HCT116 (cell line): ENCODE results near the gene BDNF. TPM values are rescaled to one million over a fixed set of nuclear protein-coding genes. Genes with fewer than 3 reads are reported as not detected.

Experiments
- ATAC-seq: fragments of 200-7000 bp; cut with Tn5 transposase; 2 replicates; pipeline ENCODE4 v1.9.1; 2020; ENCODE audit warnings: mild to moderate bottlenecking, moderate library complexity
- BruUV-seq: library from RNA; stranded (reverse); fragments of 400-500 nt; replicated peaks from 2 replicates; lab custom pipeline; 2021; lab: Mats Ljungman, UMichigan
- CTCF ChIA-PET: fragments of 300-600 bp; sonication (Branson Sonifier 250); formaldehyde crosslinking; loops from one replicate; lab custom pipeline; 2021; ENCODE audit warnings: antibody characterized with exemption; lab: Charles Lee
- POLR2A ChIA-PET: fragments of 300-600, 350-600 bp; sonication (Branson Sonifier 250); formaldehyde crosslinking; loops from one replicate; lab custom pipeline; 2021; ENCODE audit warnings: antibody characterized with exemption; lab: Charles Lee
- RAD21 ChIA-PET, 2 experiments: fragments of 300-600 bp; sonication (Branson Sonifier 250); formaldehyde crosslinking; loops; one replicate each; lab custom pipeline; 2023; ENCODE audit warnings: low total read pairs in 2 of 2; ENCODE audit not compliant: uncharacterized antibody in 2 of 2, unreplicated experiment in 2 of 2, low non-redundant PET in 1 of 2; lab: Charles Lee
- DNase-seq: peaks from one replicate; pipeline ENCODE4 v3.0.0-alpha.2; 2010; ENCODE audit warnings: low read depth, low spot score
- H2AFZ ChIP-seq: fragments of 200-600 bp; shearing (Covaris generic), sonication (generic); 2 replicates; pipeline ENCODE4 v1.6.1; 2017; ENCODE audit warnings: low read depth, mixed run types, mixed read lengths, antibody characterized with exemption, low read length; ENCODE audit not compliant: poor library complexity, severe bottlenecking
- H3K27ac ChIP-seq: 2 replicates; pipeline ENCODE4 v1.5.1; 2012; ENCODE audit warnings: low read depth, low read length
- H3K27me3 ChIP-seq: fragments of 200-600 bp; sonication (generic); 2 replicates; pipeline ENCODE4 v1.6.1; 2016; ENCODE audit warnings: mixed run types, low read length, mixed read lengths; ENCODE audit not compliant: insufficient read depth
- H3K36me3 ChIP-seq, 2 experiments: fragments of 200-500 bp in 1 of 2; fragments of 200-600 bp in 1 of 2; sonication (Bioruptor generic) in 1 of 2; sonication (generic) in 1 of 2; 2 replicates each; pipeline versions ENCODE4 v1.5.1 to v1.6.1; 2014 to 2016; ENCODE audit warnings: low read length in 2 of 2, inconsistent platforms in 1 of 2, mixed read lengths in 1 of 2, mixed run types in 1 of 2; ENCODE audit not compliant: insufficient read depth in 2 of 2, control insufficient read depth in 1 of 2
- H3K4me1 ChIP-seq, 2 experiments: fragments of 200-600 bp in 1 of 2; sonication (generic) in 1 of 2; 2 replicates each; pipeline versions ENCODE4 v1.5.1 to v1.6.1; 2012 to 2017; ENCODE audit warnings: low read length in 2 of 2, inconsistent platforms in 1 of 2, mild to moderate bottlenecking in 1 of 2, mixed read lengths in 1 of 2, mixed run types in 1 of 2, moderate library complexity in 1 of 2; ENCODE audit not compliant: insufficient read depth in 2 of 2, control insufficient read depth in 1 of 2
- H3K4me2 ChIP-seq: fragments of 200-600 bp; sonication (generic); 2 replicates; pipeline ENCODE4 v1.6.1; 2017; ENCODE audit warnings: mixed run types, low read length, mixed read lengths
- H3K4me3 ChIP-seq, 2 experiments: fragments of 200-600 bp in 1 of 2; sonication (generic) in 1 of 2; replicated peaks in 1 of 2; 2 replicates each; pipeline ENCODE4 v1.5.1; 2011 to 2016; ENCODE audit warnings: low read length in 2 of 2, control low read depth in 1 of 2, low read depth in 1 of 2, mild to moderate bottlenecking in 1 of 2, mixed read lengths in 1 of 2, mixed run types in 1 of 2
- H3K79me2 ChIP-seq: fragments of 200-600 bp; sonication (generic); 2 replicates; pipeline ENCODE4 v1.6.1; 2017; ENCODE audit warnings: mild to moderate bottlenecking, mixed run types, low read length, moderate library complexity, mixed read lengths; ENCODE audit not compliant: insufficient read depth
- H3K9ac ChIP-seq: fragments of 200-600 bp; sonication (generic); 2 replicates; pipeline ENCODE4 v1.6.1; 2016; ENCODE audit warnings: low read length, mixed read lengths
- H3K9me2 ChIP-seq: fragments of 200-600 bp; sonication (generic), shearing (Covaris generic); 2 replicates; pipeline ENCODE4 v1.6.1; 2017; ENCODE audit warnings: mixed run types, mild to moderate bottlenecking, moderate library complexity; ENCODE audit not compliant: insufficient read depth
- H3K9me3 ChIP-seq, 2 experiments: fragments of 200-500 bp in 1 of 2; fragments of 200-600 bp in 1 of 2; sonication (Bioruptor generic) in 1 of 2; sonication (generic) in 1 of 2; 2 replicates each; pipeline ENCODE4 v1.6.1; 2014 to 2017; ENCODE audit warnings: low read length in 2 of 2, mixed read lengths in 2 of 2, inconsistent platforms in 1 of 2, low read depth in 1 of 2, mild to moderate bottlenecking in 1 of 2, mixed run types in 1 of 2, moderate library complexity in 1 of 2; ENCODE audit not compliant: control insufficient read depth in 1 of 2, insufficient read depth in 1 of 2
- H4K20me1 ChIP-seq: fragments of 200-600 bp; sonication (generic), shearing (Covaris generic); 2 replicates; pipeline ENCODE4 v1.6.1; 2017; ENCODE audit warnings: mixed run types, mild to moderate bottlenecking, moderate library complexity; ENCODE audit not compliant: insufficient read depth
- CBX3 ChIP-seq: IDR thresholded peaks from 2 replicates; pipeline ENCODE4 v1.6.1; 2012; ENCODE audit warnings: low read depth
- CEBPB ChIP-seq: IDR thresholded peaks from 2 replicates; pipeline ENCODE4 v1.6.1; 2012; ENCODE audit warnings: low read depth
- EGR1 ChIP-seq: IDR thresholded peaks from 2 replicates; pipeline ENCODE4 v1.6.1; 2012; ENCODE audit warnings: low read depth
- ELF1 ChIP-seq: IDR thresholded peaks from 2 replicates; pipeline ENCODE4 v1.6.1; 2012; ENCODE audit warnings: low read depth, borderline replicate concordance
- EZH2 ChIP-seq: fragments of 200-600 bp; sonication (generic); IDR thresholded peaks from 2 replicates; pipeline ENCODE4 v1.6.1; 2017; ENCODE audit warnings: antibody characterized with exemption, mixed run types
- EZH2phosphoT487 ChIP-seq: fragments of 200-600 bp; IDR thresholded peaks from 2 replicates; pipeline ENCODE4 v1.6.1; 2018; ENCODE audit warnings: antibody characterized with exemption, borderline replicate concordance
- FOSL1 ChIP-seq: IDR thresholded peaks from 2 replicates; pipeline ENCODE4 v1.6.1; 2012; ENCODE audit warnings: low read depth
- POLR2A ChIP-seq: IDR thresholded peaks from 2 replicates; pipeline ENCODE4 v1.7.0; 2011; ENCODE audit warnings: borderline replicate concordance; ENCODE audit not compliant: insufficient read depth, insufficient read length; ENCODE audit errors: extremely low read depth
- POLR2AphosphoS5 ChIP-seq: IDR thresholded peaks from 2 replicates; pipeline ENCODE4 v1.6.1; 2011; ENCODE audit warnings: mild to moderate bottlenecking, low read depth, low read length, moderate library complexity
- RAD21 ChIP-seq: IDR thresholded peaks from 2 replicates; pipeline ENCODE4 v1.6.1; 2012; ENCODE audit warnings: low read depth, mild to moderate bottlenecking
- SIN3A ChIP-seq: IDR thresholded peaks from 2 replicates; pipeline ENCODE4 v1.6.1; 2012; ENCODE audit warnings: low read depth
- SP1 ChIP-seq: IDR thresholded peaks from 2 replicates; pipeline ENCODE4 v1.6.1; 2012; ENCODE audit warnings: low read depth
- SRF ChIP-seq: IDR thresholded peaks from 2 replicates; pipeline ENCODE4 v1.6.1; 2012; ENCODE audit warnings: low read depth
- TCF7L2 ChIP-seq: IDR thresholded peaks from 2 replicates; pipeline ENCODE4 v1.7.0; 2011; ENCODE audit warnings: borderline replicate concordance, inconsistent platforms; ENCODE audit not compliant: insufficient read depth, insufficient read length; ENCODE audit errors: extremely low read depth
- YY1 ChIP-seq: IDR thresholded peaks from 2 replicates; pipeline ENCODE4 v1.6.1; 2011; ENCODE audit warnings: low read length, low read depth, moderate library complexity, mild to moderate bottlenecking; ENCODE audit not compliant: insufficient replicate concordance; ENCODE audit errors: extremely low read depth
- ZNF274 ChIP-seq: fragments of 200-500 bp; sonication (Bioruptor generic); IDR thresholded peaks from 2 replicates; pipeline ENCODE4 v1.6.1; 2014; ENCODE audit warnings: mild to moderate bottlenecking, low read depth, low read length, inconsistent platforms
- intact Hi-C: fragments of 100-400 bp; cut with micrococcal nuclease; formaldehyde crosslinking; loops from 2 replicates; pipeline ENCODE4 v1.10.0; 2022
- total RNA-seq: library from RNA; stranded (reverse); gene quantifications from one replicate; pipeline ENCODE4 v1.2.1, GENCODE V29; 2021; ENCODE audit not compliant: unreplicated experiment
- TF ChIP-seq, protein P1 (sequence below): IDR thresholded peaks from 2 replicates; pipeline ENCODE4 v1.6.1; 2012; ENCODE audit warnings: low read depth
- TF ChIP-seq, protein P2 (sequence below): IDR thresholded peaks from 2 replicates; pipeline ENCODE4 v1.6.1; 2012
- TF ChIP-seq, protein P3 (sequence below): IDR thresholded peaks from 2 replicates; pipeline ENCODE4 v1.6.1; 2012
- TF ChIP-seq, protein P4 (sequence below), 3 experiments: fragments of 200-600 bp in 1 of 3; sonication (generic) in 1 of 3; IDR thresholded peaks in 2 of 3; conservative IDR thresholded peaks in 1 of 3; 2 replicates each; pipeline ENCODE4 v1.5.1; 2012 to 2017; ENCODE audit warnings: low read depth in 2 of 3, low read length in 2 of 3, antibody characterized with exemption in 1 of 3, borderline replicate concordance in 1 of 3, control low read depth in 1 of 3, mild to moderate bottlenecking in 1 of 3, mixed read lengths in 1 of 3, mixed run types in 1 of 3, moderate library complexity in 1 of 3; ENCODE audit not compliant: insufficient read depth in 1 of 3

The BDNF gene
- total RNA-seq, 1 experiment from 2014 or later, result 22.0 TPM

DNA sequence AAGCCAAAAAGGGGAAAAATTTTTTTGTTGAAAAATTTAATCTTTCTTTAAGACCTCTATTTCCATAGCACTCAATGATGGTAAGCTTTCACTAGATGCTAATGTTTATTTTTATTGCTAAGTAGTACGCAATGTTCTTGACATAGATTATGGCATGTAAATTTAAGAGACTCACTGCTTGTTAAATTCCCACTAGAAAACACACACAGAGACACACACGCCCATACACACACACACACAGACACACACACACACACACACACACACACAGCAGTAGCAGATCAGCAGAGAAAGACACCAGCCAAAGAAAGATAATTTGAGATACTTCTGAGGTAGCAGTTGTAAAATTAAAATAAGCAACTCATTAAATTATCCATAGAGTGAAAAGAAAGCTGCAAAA is 16.0 kb upstream of the BDNF start (continued):
- TF ChIP-seq, protein P1, sequence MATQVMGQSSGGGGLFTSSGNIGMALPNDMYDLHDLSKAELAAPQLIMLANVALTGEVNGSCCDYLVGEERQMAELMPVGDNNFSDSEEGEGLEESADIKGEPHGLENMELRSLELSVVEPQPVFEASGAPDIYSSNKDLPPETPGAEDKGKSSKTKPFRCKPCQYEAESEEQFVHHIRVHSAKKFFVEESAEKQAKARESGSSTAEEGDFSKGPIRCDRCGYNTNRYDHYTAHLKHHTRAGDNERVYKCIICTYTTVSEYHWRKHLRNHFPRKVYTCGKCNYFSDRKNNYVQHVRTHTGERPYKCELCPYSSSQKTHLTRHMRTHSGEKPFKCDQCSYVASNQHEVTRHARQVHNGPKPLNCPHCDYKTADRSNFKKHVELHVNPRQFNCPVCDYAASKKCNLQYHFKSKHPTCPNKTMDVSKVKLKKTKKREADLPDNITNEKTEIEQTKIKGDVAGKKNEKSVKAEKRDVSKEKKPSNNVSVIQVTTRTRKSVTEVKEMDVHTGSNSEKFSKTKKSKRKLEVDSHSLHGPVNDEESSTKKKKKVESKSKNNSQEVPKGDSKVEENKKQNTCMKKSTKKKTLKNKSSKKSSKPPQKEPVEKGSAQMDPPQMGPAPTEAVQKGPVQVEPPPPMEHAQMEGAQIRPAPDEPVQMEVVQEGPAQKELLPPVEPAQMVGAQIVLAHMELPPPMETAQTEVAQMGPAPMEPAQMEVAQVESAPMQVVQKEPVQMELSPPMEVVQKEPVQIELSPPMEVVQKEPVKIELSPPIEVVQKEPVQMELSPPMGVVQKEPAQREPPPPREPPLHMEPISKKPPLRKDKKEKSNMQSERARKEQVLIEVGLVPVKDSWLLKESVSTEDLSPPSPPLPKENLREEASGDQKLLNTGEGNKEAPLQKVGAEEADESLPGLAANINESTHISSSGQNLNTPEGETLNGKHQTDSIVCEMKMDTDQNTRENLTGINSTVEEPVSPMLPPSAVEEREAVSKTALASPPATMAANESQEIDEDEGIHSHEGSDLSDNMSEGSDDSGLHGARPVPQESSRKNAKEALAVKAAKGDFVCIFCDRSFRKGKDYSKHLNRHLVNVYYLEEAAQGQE, result no peak
- no peak for TF ChIP-seq POLR2A
- TF ChIP-seq POLR2AphosphoS5, result no peak
- TF ChIP-seq CBX3, result no peak
- TF ChIP-seq SP1, result no peak
- no peak for TF ChIP-seq SIN3A
- no peak for TF ChIP-seq FOSL1
- TF ChIP-seq, protein P2, sequence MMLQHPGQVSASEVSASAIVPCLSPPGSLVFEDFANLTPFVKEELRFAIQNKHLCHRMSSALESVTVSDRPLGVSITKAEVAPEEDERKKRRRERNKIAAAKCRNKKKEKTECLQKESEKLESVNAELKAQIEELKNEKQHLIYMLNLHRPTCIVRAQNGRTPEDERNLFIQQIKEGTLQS, result no peak
- TF ChIP-seq EZH2phosphoT487, result no peak
- no peak for TF ChIP-seq RAD21

DNA sequence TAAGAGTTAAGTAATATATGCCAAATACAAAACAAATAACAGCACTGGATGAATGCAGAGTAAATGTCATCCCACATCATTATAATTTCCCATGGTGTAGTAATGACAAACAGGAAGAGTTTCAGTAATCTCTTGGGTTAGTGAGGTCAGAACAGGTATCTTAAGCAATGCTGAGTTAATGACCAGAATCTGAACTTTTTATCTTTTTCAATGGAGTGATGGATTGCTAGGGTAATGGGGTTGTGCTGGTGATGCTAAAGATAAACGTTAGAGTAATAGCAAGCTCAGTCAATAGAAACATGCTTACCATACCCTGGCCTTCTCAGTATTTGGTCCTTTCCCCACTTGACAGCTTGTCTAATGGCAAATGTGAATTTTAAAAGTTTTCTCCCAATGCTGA is 11.5 kb upstream of the BDNF start:
- peaks cover 3 to 6% of the 10 kb centered on the region in 2 experiments; a peak in 3 of 4 replicates for H3K4me1 ChIP-seq
- H3K9ac ChIP-seq, result no peak overlapping the region
- intact Hi-C loops, result no loop called here
- no peaks in the 10 kb centered on the region for H4K20me1 ChIP-seq
- H3K4me3 ChIP-seq, result no peak overlapping the region
- no peak overlapping the region for H2AFZ ChIP-seq
- no TSS peak for BruUV-seq
- H3K9me2 ChIP-seq, result no peaks in the 10 kb centered on the region; the same call in 1 of the 2 replicates
- POLR2A ChIA-PET, result no interaction called here
- ATAC-seq, result no peak
- H3K36me3 ChIP-seq, result no peaks in the 10 kb centered on the region
- H3K27me3 ChIP-seq, result no peaks in the 10 kb centered on the region
- H3K79me2 ChIP-seq, result no peaks in the 10 kb centered on the region
- H3K27ac ChIP-seq, result no peak overlapping the region
- RAD21 ChIA-PET, result no interaction called here
- TF ChIP-seq POLR2AphosphoS5 (no peak), SP1 (no peak), SRF (no peak), RAD21 (no peak), EGR1 (no peak), EZH2phosphoT487 (no peak), EZH2 (no peak), ELF1 (no peak), ZNF274 (no peak), FOSL1 (no peak), TCF7L2 (no peak), SIN3A (no peak), CEBPB (no peak), CBX3 (no peak), YY1 (no peak), POLR2A (no peak)
- TF ChIP-seq, protein P2, result no peak
- TF ChIP-seq, protein P3, sequence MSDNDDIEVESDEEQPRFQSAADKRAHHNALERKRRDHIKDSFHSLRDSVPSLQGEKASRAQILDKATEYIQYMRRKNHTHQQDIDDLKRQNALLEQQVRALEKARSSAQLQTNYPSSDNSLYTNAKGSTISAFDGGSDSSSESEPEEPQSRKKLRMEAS, result no peak
- TF ChIP-seq, protein P4, sequence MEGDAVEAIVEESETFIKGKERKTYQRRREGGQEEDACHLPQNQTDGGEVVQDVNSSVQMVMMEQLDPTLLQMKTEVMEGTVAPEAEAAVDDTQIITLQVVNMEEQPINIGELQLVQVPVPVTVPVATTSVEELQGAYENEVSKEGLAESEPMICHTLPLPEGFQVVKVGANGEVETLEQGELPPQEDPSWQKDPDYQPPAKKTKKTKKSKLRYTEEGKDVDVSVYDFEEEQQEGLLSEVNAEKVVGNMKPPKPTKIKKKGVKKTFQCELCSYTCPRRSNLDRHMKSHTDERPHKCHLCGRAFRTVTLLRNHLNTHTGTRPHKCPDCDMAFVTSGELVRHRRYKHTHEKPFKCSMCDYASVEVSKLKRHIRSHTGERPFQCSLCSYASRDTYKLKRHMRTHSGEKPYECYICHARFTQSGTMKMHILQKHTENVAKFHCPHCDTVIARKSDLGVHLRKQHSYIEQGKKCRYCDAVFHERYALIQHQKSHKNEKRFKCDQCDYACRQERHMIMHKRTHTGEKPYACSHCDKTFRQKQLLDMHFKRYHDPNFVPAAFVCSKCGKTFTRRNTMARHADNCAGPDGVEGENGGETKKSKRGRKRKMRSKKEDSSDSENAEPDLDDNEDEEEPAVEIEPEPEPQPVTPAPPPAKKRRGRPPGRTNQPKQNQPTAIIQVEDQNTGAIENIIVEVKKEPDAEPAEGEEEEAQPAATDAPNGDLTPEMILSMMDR (IDR thresholded peaks at IDR 0.05 in 2 of 3, conservative IDR thresholded peaks at IDR 0.05 in 1 of 3; ENCODE audit: borderline replicate concordance in 1 of 3, insufficient read depth in 1 of 3, low read depth in 2 of 3, low read length in 2 of 3), result no peak
- H3K4me2 ChIP-seq, result no peak overlapping the region
- CTCF ChIA-PET, result interaction anchor here (1.5 kb wide), 1 partner anchor 1632 kb away, joined by 3 read pairs; no protein-coding TSS in a partner anchor
- no peak for DNase-seq
- no peaks in the 10 kb centered on the region for H3K9me3 ChIP-seq
